AG09309 (cell line): ENCODE data around the gene RCBTB2.

Experiments used
- DNase-seq: peaks from one replicate; pipeline ENCODE4 v3.0.0-alpha.2; 2010; ENCODE audit warnings: low read depth
- H3K4me3 ChIP-seq: 2 replicates; pipeline ENCODE4 v1.5.1; 2011; ENCODE audit warnings: mild to moderate bottlenecking, low read depth, low read length, moderate library complexity; ENCODE audit not compliant: control insufficient read depth
- TF ChIP-seq, protein P1 (sequence below): IDR thresholded peaks from 2 replicates; pipeline ENCODE4 v1.5.1; 2011; ENCODE audit warnings: mild to moderate bottlenecking, low read depth, low read length, inconsistent platforms; ENCODE audit not compliant: insufficient read depth, control insufficient read depth; ENCODE audit errors: missing control alignments

Gene RCBTB2

DNA sequence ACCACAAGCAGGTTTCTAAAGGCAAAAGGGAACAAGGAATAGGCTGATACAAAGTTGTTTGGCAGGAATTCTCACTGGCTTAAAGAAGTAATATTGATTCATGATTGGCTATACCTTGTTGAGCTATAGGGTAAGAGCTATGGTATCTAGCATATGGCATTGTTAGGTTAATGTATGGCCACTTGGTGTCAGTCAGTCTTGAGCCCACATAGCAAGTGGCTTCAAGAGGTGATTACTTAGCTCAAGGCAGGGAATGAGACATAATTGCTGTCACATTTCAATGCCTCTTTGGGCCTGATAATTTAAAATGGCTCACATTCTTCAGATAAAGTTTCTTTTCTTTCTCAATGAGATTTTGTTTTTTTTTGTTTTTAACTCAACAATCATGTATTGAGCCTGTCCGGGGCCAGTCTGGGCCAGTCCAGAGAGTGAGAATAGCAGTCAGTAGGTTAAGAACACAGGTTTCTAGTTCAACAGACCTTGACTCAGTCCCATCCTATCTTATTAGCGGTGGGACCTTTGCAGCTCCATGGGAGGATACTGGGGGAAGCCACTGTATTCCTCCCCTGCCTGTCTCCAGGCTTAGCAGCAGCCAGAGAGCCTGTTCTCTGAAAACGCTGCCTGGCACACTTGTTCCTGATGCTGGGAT lies 45.8 kb upstream of the RCBTB2 start:
- H3K4me3 ChIP-seq = no peak overlapping the region
- TF ChIP-seq, protein P1, sequence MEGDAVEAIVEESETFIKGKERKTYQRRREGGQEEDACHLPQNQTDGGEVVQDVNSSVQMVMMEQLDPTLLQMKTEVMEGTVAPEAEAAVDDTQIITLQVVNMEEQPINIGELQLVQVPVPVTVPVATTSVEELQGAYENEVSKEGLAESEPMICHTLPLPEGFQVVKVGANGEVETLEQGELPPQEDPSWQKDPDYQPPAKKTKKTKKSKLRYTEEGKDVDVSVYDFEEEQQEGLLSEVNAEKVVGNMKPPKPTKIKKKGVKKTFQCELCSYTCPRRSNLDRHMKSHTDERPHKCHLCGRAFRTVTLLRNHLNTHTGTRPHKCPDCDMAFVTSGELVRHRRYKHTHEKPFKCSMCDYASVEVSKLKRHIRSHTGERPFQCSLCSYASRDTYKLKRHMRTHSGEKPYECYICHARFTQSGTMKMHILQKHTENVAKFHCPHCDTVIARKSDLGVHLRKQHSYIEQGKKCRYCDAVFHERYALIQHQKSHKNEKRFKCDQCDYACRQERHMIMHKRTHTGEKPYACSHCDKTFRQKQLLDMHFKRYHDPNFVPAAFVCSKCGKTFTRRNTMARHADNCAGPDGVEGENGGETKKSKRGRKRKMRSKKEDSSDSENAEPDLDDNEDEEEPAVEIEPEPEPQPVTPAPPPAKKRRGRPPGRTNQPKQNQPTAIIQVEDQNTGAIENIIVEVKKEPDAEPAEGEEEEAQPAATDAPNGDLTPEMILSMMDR = no peak
- no peak for DNase-seq

DNA sequence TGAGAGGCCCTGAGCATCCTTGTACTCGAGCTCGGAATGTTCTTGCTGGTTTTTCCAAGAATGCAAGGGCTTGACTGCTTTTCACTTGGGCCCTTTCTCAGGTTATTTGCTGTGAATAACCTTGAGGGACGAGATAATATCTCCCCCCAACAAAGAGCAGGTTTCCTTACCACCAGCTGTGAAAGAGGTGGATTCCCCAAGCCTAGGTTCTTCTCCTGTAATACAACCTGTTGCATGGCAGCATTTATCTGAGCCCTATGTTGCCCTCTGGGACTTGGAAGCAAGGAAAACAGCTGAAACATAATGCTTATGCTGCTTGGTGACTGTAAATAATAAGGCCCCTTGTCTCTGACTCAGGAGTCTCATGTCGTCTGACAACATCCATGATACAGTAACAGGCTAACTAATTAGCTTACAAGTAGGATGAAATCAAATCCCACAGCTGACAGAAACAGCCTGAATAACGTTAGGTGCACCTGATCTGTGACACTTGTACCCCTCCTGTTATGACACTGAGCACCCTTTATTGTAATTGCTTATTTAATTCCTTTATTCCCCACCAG lies 43.6 kb upstream of the RCBTB2 start:
- TF ChIP-seq, protein P1 = no peak
- no peak for DNase-seq
- H3K4me3 ChIP-seq = no peak overlapping the region

DNA sequence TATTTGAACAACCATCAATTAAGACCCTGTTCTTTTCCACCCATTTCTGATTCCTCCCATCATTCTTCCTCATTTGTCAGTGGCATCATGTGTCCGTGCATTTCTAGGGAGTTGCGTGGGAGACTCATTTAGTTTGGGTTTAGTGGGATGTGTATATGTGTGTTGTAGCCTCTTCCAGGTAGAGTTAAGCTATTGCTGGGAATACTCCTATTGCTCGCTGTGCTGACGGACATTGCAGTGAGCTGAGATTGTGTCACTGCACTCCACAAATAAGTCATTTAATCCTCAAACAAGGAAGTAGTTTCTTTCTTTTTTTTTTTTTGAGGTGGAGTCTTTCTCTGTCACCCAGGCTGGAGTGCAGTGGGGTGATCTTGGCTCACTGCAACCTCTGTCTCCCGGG lies 42.2 kb upstream of the RCBTB2 start:
- H3K4me3 ChIP-seq = no peak overlapping the region
- TF ChIP-seq, protein P1 = no peak

DNA sequence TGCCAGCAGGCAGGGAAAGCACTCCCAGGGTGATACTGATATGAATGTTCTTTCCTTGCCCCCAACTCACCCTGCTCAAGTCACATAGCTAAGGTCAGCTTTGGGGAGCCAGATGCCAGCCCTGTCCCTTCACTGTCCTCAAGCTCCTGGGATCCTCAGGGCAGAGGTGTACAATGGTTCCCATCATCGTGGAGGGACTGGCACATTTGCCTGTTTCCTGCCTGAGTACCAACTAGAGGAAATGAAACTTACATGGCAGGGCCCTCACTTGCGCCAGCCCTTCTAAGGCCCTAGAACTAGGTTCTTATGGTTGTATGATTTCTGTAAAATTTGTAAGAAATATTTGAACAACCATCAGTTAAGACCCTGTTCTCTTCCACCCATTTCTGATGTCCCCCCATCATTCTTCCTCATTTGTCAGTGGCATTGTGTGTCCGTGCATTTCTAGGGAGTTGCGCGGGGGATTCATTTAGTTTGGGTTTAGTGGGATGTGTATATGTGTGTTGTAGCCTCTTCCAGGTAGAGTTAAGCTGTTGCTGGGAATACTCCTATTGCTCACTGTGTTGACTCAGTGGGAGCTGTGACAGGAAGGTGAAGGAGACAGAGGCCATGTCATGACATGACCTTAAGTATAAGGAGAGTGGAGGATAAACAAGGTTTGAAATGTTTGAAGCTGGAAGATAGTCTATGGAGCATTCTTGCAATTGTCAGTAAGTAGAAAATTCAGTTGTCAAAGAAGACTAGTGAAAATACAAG lies 41.3 kb upstream of the RCBTB2 start:
- H3K4me3 ChIP-seq = no peak overlapping the region
- no peak for DNase-seq
- TF ChIP-seq, protein P1 = no peak

More for the DNA sequence above, 42.2 kb upstream of the RCBTB2 start:
- DNase-seq = no peak

DNA sequence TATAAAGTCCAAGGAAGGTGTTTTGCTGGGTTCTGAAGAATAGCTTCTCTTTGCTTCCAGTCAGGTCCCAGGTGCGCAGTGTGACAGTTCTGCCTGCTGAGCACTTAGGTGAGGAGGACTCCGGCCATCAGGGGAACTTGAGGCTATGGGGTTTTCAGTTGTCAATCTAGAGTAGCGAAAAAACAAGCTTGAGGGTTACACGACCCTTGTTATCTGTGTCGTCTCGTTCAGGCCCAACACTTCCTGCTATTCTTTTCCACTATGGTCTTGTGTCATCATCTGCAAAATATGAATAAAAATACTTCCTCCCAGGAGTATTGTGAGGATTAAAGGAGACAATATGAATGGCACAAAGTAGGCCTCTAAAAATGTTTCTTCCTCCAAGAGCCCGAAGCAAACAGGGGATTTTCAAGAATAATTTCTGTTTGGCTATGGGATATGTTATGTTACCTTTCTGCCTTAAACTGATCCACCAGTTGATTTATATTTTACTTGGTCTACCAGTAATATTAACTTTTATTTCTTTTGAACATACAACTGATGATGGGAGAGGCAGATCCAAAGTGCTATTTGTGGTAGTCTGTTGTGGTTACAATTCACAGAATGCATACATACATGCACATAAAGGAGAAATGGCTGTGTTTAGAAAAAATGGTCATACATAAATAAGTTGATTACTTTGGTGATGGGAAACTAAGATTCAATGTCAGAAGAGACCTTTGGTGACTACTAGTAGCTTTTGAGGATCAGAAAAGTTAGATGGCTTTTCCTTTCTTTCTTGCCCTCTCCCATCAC lies 40.5 kb upstream of the RCBTB2 start:
- no peak for DNase-seq
- TF ChIP-seq, protein P1 = no peak
- no peak overlapping the region for H3K4me3 ChIP-seq
